Kidney (tissue), 14 donors: ENCODE results near the gene MIOX. TPM values are rescaled to one million over a fixed set of nuclear protein-coding genes. Genes with fewer than 3 reads are reported as not detected.
A peak's percentile ranks its signal among the peaks of the same experiment; 100 is the strongest.

Experiments used
- DNase-seq, 5 donors: peaks; one replicate each; pipeline ENCODE4 v3.0.0-alpha.2; 2013 to 2020
- FAIRE-seq: peaks from 2 replicates; lab custom pipeline; 2012; peaks lifted over from hg19 to GRCh38; lab: Jason Lieb, UNC
- H3K27ac ChIP-seq, 2 donors: one replicate each; pipeline ENCODE4 v1.7.0; 2013; ENCODE audit warnings: low read depth in 2 of 2, low read length in 2 of 2, inconsistent platforms in 1 of 2
- H3K27me3 ChIP-seq: one replicate; pipeline ENCODE4 v1.7.1; 2013; ENCODE audit warnings: low read length, inconsistent platforms; ENCODE audit not compliant: control insufficient read depth, insufficient read depth
- H3K36me3 ChIP-seq, 3 donors: one replicate each; pipeline versions ENCODE4 v1.7.0 to v1.7.1; 2013; ENCODE audit warnings: low read length in 3 of 3, control low read depth in 1 of 3, inconsistent platforms in 1 of 3; ENCODE audit not compliant: insufficient read depth in 3 of 3, control insufficient read depth in 2 of 3
- H3K4me1 ChIP-seq, 3 donors: one replicate each; pipeline versions ENCODE4 v1.7.0 to v1.7.1; 2013; ENCODE audit warnings: low read length in 3 of 3, inconsistent platforms in 1 of 3, low read depth in 1 of 3; ENCODE audit not compliant: control insufficient read depth in 2 of 3, insufficient read depth in 2 of 3
- H3K4me3 ChIP-seq, 3 donors: one replicate each; pipeline versions ENCODE4 v1.7.0 to v1.8.1; 2013; ENCODE audit warnings: low read length in 3 of 3, control low read depth in 1 of 3, inconsistent platforms in 1 of 3
- H3K9ac ChIP-seq, 3 donors: one replicate each; pipeline versions ENCODE4 v1.7.0 to v1.7.1; 2013; ENCODE audit warnings: low read length in 3 of 3, control low read depth in 1 of 3, inconsistent platforms in 1 of 3
- H3K9me3 ChIP-seq, 3 donors: one replicate each; pipeline versions ENCODE4 v1.7.0 to v1.7.1; 2013; ENCODE audit warnings: low read length in 3 of 3, control low read depth in 1 of 3, inconsistent platforms in 1 of 3; ENCODE audit not compliant: control insufficient read depth in 2 of 3, insufficient read depth in 1 of 3
- intact Hi-C: fragments of 100-400 bp; cut with DNase I; formaldehyde crosslinking; loops from one replicate; pipeline ENCODE4 v1.11.1; 2022
- polyA plus RNA-seq: library from polyadenylated mRNA; stranded (reverse); fragments of 350-450 nt; fragmentation: Illumina TruSeq; extraction: RNeasy Lipid Tissue Mini Kit (QIAGEN cat#74804); gene quantifications from one replicate; pipeline ENCODE4 v1.2.3, GENCODE V29; 2014; ENCODE audit warnings: low read depth, low replicate concordance; ENCODE audit not compliant: insufficient read depth
- total RNA-seq: library from RNA; stranded (reverse); fragmentation: NEBNext Ultra II Directional; extraction: Animal tissue kit (Norgen Biotek cat#: 25700); gene quantifications from one replicate; pipeline ENCODE4 v1.2.1, GENCODE V29; 2021
- TF ChIP-seq, protein P1 (sequence below): IDR thresholded peaks from 3 replicates; pipeline ENCODE4 v1.5.1; 2012; ENCODE audit warnings: mild to moderate bottlenecking, moderate library complexity, borderline replicate concordance; ENCODE audit not compliant: insufficient read depth; ENCODE audit errors: extremely low read depth
- donor health status: control.
- donor health status: control.
- donor health status: control.
- donor health status: control.
- donor health status: control.
- donor health status: DM: yes; HTN: yes; CAD: no.
- donor health status: Normal renal cell carcinoma (clear cell type).

MIOX gene
- total and polyA plus RNA-seq, 2 donors from 2014 or later, result 3.5 to 455 TPM

DNA sequence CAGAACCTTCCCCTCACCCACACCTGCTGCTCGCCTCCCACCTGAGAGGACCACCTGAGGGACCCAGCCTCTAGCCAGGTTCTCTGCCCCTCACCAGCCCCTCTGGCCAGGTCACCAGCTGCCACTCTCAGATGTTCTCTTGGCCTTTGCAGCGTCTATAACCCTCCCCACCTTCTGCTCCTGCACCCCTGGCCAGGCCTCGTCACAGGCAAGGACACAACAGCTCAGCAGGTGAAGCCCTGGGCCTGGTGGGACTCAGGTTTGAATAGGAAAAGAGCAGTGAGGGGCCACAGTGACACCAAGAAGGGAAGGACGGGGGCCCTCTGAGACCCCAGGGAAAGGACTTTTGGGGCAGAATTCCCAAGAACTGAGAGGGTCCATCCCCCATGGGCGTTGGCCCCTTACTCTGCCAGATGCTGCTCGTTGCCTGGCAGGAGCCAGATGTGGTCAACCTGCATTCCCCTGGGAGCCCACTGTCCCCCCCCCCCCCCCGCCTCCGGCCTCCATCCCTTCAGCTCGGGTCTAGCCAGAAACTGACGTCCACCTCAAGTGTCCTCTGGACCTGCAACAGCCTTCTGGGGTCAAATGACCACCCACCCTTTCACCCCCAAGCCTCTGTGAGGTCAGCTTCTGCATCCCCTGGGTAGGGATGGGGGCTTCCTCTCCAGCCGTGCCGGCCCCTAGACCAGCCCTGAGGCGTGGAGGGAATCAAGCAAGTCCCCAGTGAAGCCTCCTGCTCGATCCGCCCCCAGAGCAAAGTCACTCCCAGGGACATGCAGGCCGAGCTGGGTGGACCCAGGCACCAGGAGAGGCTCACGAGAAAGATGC is 40.6 kb upstream of the MIOX start:
- intact Hi-C loops, result no loop called here
- TF ChIP-seq, protein P1, sequence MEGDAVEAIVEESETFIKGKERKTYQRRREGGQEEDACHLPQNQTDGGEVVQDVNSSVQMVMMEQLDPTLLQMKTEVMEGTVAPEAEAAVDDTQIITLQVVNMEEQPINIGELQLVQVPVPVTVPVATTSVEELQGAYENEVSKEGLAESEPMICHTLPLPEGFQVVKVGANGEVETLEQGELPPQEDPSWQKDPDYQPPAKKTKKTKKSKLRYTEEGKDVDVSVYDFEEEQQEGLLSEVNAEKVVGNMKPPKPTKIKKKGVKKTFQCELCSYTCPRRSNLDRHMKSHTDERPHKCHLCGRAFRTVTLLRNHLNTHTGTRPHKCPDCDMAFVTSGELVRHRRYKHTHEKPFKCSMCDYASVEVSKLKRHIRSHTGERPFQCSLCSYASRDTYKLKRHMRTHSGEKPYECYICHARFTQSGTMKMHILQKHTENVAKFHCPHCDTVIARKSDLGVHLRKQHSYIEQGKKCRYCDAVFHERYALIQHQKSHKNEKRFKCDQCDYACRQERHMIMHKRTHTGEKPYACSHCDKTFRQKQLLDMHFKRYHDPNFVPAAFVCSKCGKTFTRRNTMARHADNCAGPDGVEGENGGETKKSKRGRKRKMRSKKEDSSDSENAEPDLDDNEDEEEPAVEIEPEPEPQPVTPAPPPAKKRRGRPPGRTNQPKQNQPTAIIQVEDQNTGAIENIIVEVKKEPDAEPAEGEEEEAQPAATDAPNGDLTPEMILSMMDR, result no peak
- Histone ChIP-seq H3K9ac (no peak overlapping the region), H3K36me3 (peaks cover 0 to 26% (median 7%) of the 10 kb centered on the region in 3 donors), H3K4me1 (peaks cover 0 to 25% (median 22%) of the 10 kb centered on the region in 3 donors), H3K27ac (peak overlapping the region in 1 of 2 donors; percentile 28), H3K9me3 (no peaks in the 10 kb centered on the region), H3K27me3 (no peaks in the 10 kb centered on the region), H3K4me3 (no peak overlapping the region)
- no peak for FAIRE-seq
- DNase-seq, result peak in 1 of 5 donors; percentile 68

DNA sequence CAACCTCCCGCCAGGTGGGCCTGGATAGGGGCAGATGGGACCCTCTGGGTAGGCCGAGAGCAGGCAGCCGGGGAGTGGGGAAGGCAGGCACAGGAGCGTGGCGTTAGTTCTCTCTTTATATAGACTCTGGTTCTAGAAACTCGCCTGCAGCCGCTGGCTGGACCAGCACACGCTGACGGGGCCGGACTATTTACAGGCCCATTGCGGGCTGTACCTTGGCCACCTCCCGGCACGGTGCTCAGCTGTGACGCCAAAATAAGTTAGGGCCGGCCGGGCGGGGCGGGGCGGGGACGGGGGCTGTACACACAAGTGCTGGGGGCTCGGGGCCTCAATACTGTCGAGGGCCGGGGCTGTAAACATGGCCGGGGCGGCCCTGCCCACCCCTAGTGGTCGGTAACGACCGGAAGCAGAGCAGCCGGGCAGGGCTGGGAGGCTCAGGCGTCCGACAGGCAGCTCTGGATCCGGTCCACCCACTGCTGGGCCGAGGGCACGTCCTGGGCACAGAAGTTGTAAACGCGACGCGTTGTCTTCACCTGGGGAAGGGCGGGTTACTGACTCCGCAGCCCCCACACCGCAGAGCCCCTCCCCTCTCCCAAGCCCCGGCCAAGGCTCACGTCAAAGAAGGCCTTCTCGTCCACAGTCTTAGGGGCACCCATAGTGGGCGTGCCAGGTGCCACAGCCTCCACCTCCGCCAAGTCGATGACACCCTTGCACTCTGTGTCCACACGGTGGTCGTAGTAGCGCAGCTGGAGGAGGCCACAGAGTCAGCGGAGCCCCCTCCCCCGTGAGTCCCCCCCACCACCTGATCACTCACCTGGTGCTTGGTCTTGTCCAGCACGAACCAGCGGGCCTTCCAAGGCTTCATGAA is 39.7 kb upstream of the MIOX start:
- Histone ChIP-seq H3K36me3 (peaks cover 0 to 26% (median 7%) of the 10 kb centered on the region in 3 donors), H3K4me1 (peaks cover 0 to 25% (median 22%) of the 10 kb centered on the region in 3 donors), H3K27me3 (no peaks in the 10 kb centered on the region), H3K9me3 (no peaks in the 10 kb centered on the region), H3K27ac (no peak overlapping the region), H3K9ac (no peak overlapping the region), H3K4me3 (no peak overlapping the region)
- DNase-seq (peak in 1 of 5 donors; percentile 73), FAIRE-seq (no peak)
- intact Hi-C loops, result no loop called here
- TF ChIP-seq, protein P1, result no peak

DNA sequence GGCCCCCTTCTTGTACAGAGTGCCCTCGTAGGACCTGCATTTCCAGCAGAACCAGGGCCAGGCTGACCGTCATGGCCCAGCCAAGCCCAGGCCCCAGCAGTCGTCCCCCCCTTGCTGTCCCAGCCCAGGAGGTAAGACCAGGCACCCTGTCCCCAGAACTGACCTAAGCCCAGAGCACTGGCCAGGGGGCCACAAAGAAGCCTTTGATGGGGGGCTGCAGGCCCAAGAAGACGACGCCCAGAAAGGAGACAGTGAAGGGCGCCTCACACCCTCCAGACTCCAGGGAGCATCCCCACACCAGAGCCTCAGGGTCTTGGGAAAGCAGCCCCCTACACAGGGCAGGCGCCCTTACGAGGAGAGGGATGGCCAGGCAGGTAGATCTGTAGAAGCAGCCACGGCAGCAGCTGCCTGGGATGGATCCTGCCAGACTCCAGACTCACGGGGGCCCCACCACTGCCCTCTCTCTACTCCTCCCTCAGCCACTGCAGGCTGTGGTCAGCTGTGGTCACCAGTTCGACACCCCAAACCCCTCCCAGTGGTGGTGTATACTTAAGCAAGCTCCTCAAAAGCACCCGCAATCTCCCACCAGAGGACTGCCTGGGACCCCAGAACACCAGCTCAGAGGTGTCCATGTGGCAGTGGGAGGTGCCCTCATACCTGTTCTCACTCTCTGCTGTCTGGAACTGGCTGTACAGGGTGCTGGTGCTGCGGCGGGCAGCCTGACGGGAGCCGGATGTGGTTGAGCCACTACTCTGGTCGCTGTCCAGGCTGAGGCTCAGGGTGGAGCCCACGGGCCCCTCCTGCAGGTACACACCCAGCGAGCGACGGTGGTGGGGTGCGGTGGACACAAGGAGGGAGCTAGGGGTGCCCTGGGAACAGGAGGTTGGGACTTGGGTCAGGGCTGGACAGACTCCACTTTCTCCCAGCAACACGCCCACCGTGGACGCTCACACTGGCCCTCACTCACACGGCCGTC is 38.8 kb upstream of the MIOX start:
- FAIRE-seq (no peak), DNase-seq (peak in 1 of 5 donors; percentile 70)
- TF ChIP-seq, protein P1, result no peak
- Histone ChIP-seq H3K27ac (no peak overlapping the region), H3K9ac (no peak overlapping the region), H3K36me3 (peaks cover 0 to 26% (median 7%) of the 10 kb centered on the region in 3 donors), H3K9me3 (no peaks in the 10 kb centered on the region), H3K4me3 (no peak overlapping the region), H3K27me3 (no peaks in the 10 kb centered on the region), H3K4me1 (peaks cover 0 to 25% (median 22%) of the 10 kb centered on the region in 3 donors)
- intact Hi-C loops, result no loop called here
